ENCODE measurements around the gene PPP1R3A. TPM values are rescaled to one million over a fixed set of nuclear protein-coding genes. Genes with fewer than 3 reads are reported as not detected.

PPP1R3A gene
- total RNA-seq, 1 donor from 2014 or later: not detected

- H3K27ac Mint-ChIP-seq: no peak overlapping the region
- H3K4me3 Mint-ChIP-seq: no peak overlapping the region
- no peaks in the 10 kb centered on the region for H3K27me3 Mint-ChIP-seq (ENCODE audit: low read depth)
- H3K4me1 Mint-ChIP-seq: peaks cover 12% of the 10 kb centered on the region
- no peak for DNase-seq (ENCODE audit: low spot score in 2 of 2, unreplicated experiment in 2 of 2)
- no peaks in the 10 kb centered on the region for H3K9me3 Mint-ChIP-seq
- no peak for TF ChIP-seq CTCF (IDR thresholded peaks at IDR 0.05; ENCODE audit: unreplicated experiment)
- H3K36me3 Mint-ChIP-seq: no peaks in the 10 kb centered on the region
Measured at GRCh38 chr7:113867325-113867724, 51.5 kb downstream of the PPP1R3A start.

- no peaks in the 10 kb centered on the region for H3K36me3 Mint-ChIP-seq
- H3K4me1 Mint-ChIP-seq: no peaks in the 10 kb centered on the region
- no peak overlapping the region for H3K27ac Mint-ChIP-seq
- peaks cover 16% of the 10 kb centered on the region for H3K27me3 Mint-ChIP-seq (ENCODE audit: low read depth)
- H3K4me3 Mint-ChIP-seq: no peak overlapping the region
- no peak for DNase-seq (ENCODE audit: low spot score in 2 of 2, unreplicated experiment in 2 of 2)
- peaks cover 31% of the 10 kb centered on the region for H3K9me3 Mint-ChIP-seq
- TF ChIP-seq CTCF (IDR thresholded peaks at IDR 0.05; ENCODE audit: unreplicated experiment): no peak
Measured at GRCh38 chr7:113856010-113856409, 62.8 kb downstream of the PPP1R3A start.

- H3K36me3 Mint-ChIP-seq: no peaks in the 10 kb centered on the region
- no peak overlapping the region for H3K27ac Mint-ChIP-seq
- no peak for TF ChIP-seq CTCF (IDR thresholded peaks at IDR 0.05; ENCODE audit: unreplicated experiment)
- no peak for DNase-seq (ENCODE audit: low spot score in 2 of 2, unreplicated experiment in 2 of 2)
- H3K9me3 Mint-ChIP-seq: no peaks in the 10 kb centered on the region
- H3K4me3 Mint-ChIP-seq: no peak overlapping the region
- H3K4me1 Mint-ChIP-seq: peaks cover 22% of the 10 kb centered on the region
- no peaks in the 10 kb centered on the region for H3K27me3 Mint-ChIP-seq (ENCODE audit: low read depth)
Measured at GRCh38 chr7:113840954-113841353, 77.9 kb downstream of the PPP1R3A start.

GRCh38 chr7:113835367-113835766, 83.4 kb downstream of the PPP1R3A start:
- H3K9me3 Mint-ChIP-seq: no peaks in the 10 kb centered on the region
- DNase-seq (ENCODE audit: low spot score in 2 of 2, unreplicated experiment in 2 of 2): no peak
- no peak overlapping the region for H3K4me3 Mint-ChIP-seq
- no peak overlapping the region for H3K27ac Mint-ChIP-seq
- no peak for TF ChIP-seq CTCF (IDR thresholded peaks at IDR 0.05; ENCODE audit: unreplicated experiment)
- no peaks in the 10 kb centered on the region for H3K36me3 Mint-ChIP-seq
- H3K27me3 Mint-ChIP-seq (ENCODE audit: low read depth): no peaks in the 10 kb centered on the region
- no peaks in the 10 kb centered on the region for H3K4me1 Mint-ChIP-seq

GRCh38 chr7:113832196-113832745, 86.5 kb downstream of the PPP1R3A start:
- H3K9me3 Mint-ChIP-seq: no peaks in the 10 kb centered on the region
- no peak overlapping the region for H3K27ac Mint-ChIP-seq

More at GRCh38 chr7:113832196-113832745, 86.5 kb downstream of the PPP1R3A start:
- TF ChIP-seq CTCF (IDR thresholded peaks at IDR 0.05; ENCODE audit: unreplicated experiment): no peak
- Mint-ChIP-seq H3K27me3 (ENCODE audit: low read depth) (no peaks in the 10 kb centered on the region), H3K36me3 (no peaks in the 10 kb centered on the region), H3K4me3 (no peak overlapping the region), H3K4me1 (no peaks in the 10 kb centered on the region)
- DNase-seq (ENCODE audit: low spot score in 2 of 2, unreplicated experiment in 2 of 2): no peak
